ENCODE measurements around the gene EGLN1.

DNA sequence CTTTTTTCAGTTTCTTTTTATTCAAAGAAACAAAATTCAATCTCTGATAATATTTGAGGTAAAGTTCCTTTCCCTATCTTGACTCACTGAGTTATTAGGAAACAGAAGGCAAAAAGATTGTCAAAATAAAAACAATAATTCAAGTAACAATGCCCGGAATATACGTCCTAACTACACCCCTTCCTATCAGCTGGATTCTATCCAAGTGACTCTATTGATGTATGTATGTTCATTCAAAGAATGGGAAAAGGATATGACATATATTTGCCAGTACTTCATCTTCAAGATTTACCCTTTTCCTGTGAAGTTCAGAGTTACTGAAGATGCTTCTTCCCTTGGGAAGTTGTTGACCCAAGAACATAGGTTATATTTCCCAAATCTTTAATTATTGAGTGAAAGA, 70.3 kb downstream of the EGLN1 start:
- TF ChIP-seq POLR2A (IDR thresholded peaks at IDR 0.05), result no peak
- TF ChIP-seq, protein P1, sequence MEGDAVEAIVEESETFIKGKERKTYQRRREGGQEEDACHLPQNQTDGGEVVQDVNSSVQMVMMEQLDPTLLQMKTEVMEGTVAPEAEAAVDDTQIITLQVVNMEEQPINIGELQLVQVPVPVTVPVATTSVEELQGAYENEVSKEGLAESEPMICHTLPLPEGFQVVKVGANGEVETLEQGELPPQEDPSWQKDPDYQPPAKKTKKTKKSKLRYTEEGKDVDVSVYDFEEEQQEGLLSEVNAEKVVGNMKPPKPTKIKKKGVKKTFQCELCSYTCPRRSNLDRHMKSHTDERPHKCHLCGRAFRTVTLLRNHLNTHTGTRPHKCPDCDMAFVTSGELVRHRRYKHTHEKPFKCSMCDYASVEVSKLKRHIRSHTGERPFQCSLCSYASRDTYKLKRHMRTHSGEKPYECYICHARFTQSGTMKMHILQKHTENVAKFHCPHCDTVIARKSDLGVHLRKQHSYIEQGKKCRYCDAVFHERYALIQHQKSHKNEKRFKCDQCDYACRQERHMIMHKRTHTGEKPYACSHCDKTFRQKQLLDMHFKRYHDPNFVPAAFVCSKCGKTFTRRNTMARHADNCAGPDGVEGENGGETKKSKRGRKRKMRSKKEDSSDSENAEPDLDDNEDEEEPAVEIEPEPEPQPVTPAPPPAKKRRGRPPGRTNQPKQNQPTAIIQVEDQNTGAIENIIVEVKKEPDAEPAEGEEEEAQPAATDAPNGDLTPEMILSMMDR (IDR thresholded peaks at IDR 0.05), result no peak

Data from thyroid gland (tissue), 4 donors.